ENCODE data around the gene EFHC2. TPM values are rescaled to one million over a fixed set of nuclear protein-coding genes. Genes with fewer than 3 reads are reported as not detected.

The EFHC2 gene
- total RNA-seq, 1 experiment from 2014 or later: 0.28 TPM

GRCh38 chrX:44312421-44312820, 31.1 kb downstream of the EFHC2 start:
- in situ Hi-C loops (cut with HindIII; ENCODE audit: low pct_unique_long_range_greater_than_20kb, low sequenced_read_pairs): no loop called here
- Histone ChIP-seq H3K4me1 (ENCODE audit: control insufficient read depth, insufficient read depth, low read length) (no peaks in the 10 kb centered on the region), H3K27ac (ENCODE audit: low read length) (no peak overlapping the region), H3K4me3 (ENCODE audit: low read depth in 2 of 2, low read length in 2 of 2) (no peak overlapping the region), H3K9me3 (ENCODE audit: control insufficient read depth, insufficient read depth, low read depth, low read length) (no peaks in the 10 kb centered on the region), H3K36me3 (ENCODE audit: control insufficient read depth, insufficient read depth, low read length) (no peaks in the 10 kb centered on the region), H3K27me3 (ENCODE audit: control insufficient read depth, insufficient read depth, low read length) (no peaks in the 10 kb centered on the region)
- ATAC-seq (no peak), DNase-seq (ENCODE audit: low read depth, low spot score) (no peak)
- POLR2A ChIA-PET: no interaction called here
- intact Hi-C loops (cut with micrococcal nuclease; ENCODE audit: unreplicated experiment): no loop called here
- BruUV-seq (replicated peaks): no TSS peak
- TF ChIP-seq POLR2AphosphoS5 (IDR thresholded peaks at IDR 0.05; ENCODE audit: low read depth, low read length) (no peak), REST (IDR thresholded peaks at IDR 0.05; ENCODE audit: insufficient read depth in 1 of 2, low read depth in 2 of 2, low read length in 1 of 2) (no peak), SIN3A (IDR thresholded peaks at IDR 0.05; ENCODE audit: borderline replicate concordance, insufficient read depth, low read depth, low read length) (no peak), TCF7L2 (IDR thresholded peaks at IDR 0.05; ENCODE audit: low read depth, low read length) (no peak)
- TF ChIP-seq, protein P1, sequence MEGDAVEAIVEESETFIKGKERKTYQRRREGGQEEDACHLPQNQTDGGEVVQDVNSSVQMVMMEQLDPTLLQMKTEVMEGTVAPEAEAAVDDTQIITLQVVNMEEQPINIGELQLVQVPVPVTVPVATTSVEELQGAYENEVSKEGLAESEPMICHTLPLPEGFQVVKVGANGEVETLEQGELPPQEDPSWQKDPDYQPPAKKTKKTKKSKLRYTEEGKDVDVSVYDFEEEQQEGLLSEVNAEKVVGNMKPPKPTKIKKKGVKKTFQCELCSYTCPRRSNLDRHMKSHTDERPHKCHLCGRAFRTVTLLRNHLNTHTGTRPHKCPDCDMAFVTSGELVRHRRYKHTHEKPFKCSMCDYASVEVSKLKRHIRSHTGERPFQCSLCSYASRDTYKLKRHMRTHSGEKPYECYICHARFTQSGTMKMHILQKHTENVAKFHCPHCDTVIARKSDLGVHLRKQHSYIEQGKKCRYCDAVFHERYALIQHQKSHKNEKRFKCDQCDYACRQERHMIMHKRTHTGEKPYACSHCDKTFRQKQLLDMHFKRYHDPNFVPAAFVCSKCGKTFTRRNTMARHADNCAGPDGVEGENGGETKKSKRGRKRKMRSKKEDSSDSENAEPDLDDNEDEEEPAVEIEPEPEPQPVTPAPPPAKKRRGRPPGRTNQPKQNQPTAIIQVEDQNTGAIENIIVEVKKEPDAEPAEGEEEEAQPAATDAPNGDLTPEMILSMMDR (IDR thresholded peaks at IDR 0.05): no peak
- CTCF ChIA-PET: no interaction called here

GRCh38 chrX:44310227-44310626, 33.2 kb downstream of the EFHC2 start:
- no peak overlapping the region for H3K27ac ChIP-seq (ENCODE audit: low read length)
- ChIA-PET POLR2A (no interaction called here), CTCF (no interaction called here)
- BruUV-seq (replicated peaks): no TSS peak
- H3K36me3 ChIP-seq (ENCODE audit: control insufficient read depth, insufficient read depth, low read length): no peaks in the 10 kb centered on the region
- intact Hi-C loops (cut with micrococcal nuclease; ENCODE audit: unreplicated experiment) (no loop called here), in situ Hi-C loops (cut with HindIII; ENCODE audit: low pct_unique_long_range_greater_than_20kb, low sequenced_read_pairs) (no loop called here)
- ATAC-seq (no peak), DNase-seq (ENCODE audit: low read depth, low spot score) (no peak)
- H3K4me1 ChIP-seq (ENCODE audit: control insufficient read depth, insufficient read depth, low read length): no peaks in the 10 kb centered on the region
- H3K27me3 ChIP-seq (ENCODE audit: control insufficient read depth, insufficient read depth, low read length): no peaks in the 10 kb centered on the region
- TF ChIP-seq, protein P1 (IDR thresholded peaks at IDR 0.05): no peak
- TF ChIP-seq REST (IDR thresholded peaks at IDR 0.05; ENCODE audit: insufficient read depth in 1 of 2, low read depth in 2 of 2, low read length in 1 of 2): no peak
- no peak for TF ChIP-seq TCF7L2 (IDR thresholded peaks at IDR 0.05; ENCODE audit: low read depth, low read length)
- TF ChIP-seq POLR2AphosphoS5 (IDR thresholded peaks at IDR 0.05; ENCODE audit: low read depth, low read length): no peak
- no peak for TF ChIP-seq SIN3A (IDR thresholded peaks at IDR 0.05; ENCODE audit: borderline replicate concordance, insufficient read depth, low read depth, low read length)
- H3K9me3 ChIP-seq (ENCODE audit: control insufficient read depth, insufficient read depth, low read depth, low read length): no peaks in the 10 kb centered on the region
- no peak overlapping the region for H3K4me3 ChIP-seq (ENCODE audit: low read depth in 2 of 2, low read length in 2 of 2)
